ENCODE data around the gene PSMG2. TPM values are rescaled to one million over a fixed set of nuclear protein-coding genes. Genes with fewer than 3 reads are reported as not detected.

The PSMG2 gene
- polyA plus RNA-seq, 3 donors: 37.1 to 143 (median 118) TPM

DNA sequence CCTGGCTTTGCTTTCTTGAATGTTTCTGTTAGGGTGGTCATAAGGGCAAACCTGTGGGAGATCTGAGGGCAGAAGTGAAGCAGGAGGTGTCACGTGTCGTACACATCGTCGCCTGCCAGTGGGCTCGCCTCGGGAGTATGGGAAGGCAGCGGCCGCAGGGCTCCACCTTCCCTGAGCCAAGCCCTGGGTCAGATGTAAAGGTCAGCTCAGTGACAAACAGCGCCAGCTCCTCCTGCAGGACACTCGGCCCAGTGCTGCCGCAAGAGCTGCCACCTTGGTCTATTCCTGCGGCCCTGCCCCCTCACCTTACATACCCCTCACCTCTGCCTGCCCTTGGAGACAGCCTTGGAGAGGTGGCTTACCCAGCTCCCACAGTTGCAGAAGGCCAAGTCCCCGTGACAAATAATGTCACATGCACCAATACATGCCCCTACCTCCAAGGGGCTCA, 64.2 kb downstream of the PSMG2 start:
- no peaks in the 10 kb centered on the region for H3K4me1 ChIP-seq (ENCODE audit: control insufficient read depth in 1 of 2, insufficient read depth in 2 of 2, low read length in 2 of 2)
- DNase-seq: no peak
- WGBS (ENCODE audit: insufficient coverage): 87% methylated on average over 12 of the region's 13 CpGs
- peak overlapping the region in 1 of 7 donors; percentile 31 for H3K27ac Mint-ChIP-seq
- H3K9me3 Mint-ChIP-seq: peaks cover 0 to 2% (median 0%) of the 10 kb centered on the region in 7 donors
- H3K27ac ChIP-seq (ENCODE audit: low read depth in 1 of 2, low read length in 2 of 2): no peak overlapping the region
- no peak overlapping the region for H3K4me3 ChIP-seq (replicated peaks in 1 of 3; ENCODE audit: low read depth in 2 of 3, low read length in 3 of 3)
- no peaks in the 10 kb centered on the region for H4K20me1 ChIP-seq (ENCODE audit: insufficient read depth, low read length)
- H3K79me2 ChIP-seq (ENCODE audit: insufficient read depth, low read length): no peaks in the 10 kb centered on the region
- no peak overlapping the region for H3K4me3 Mint-ChIP-seq
- no peaks in the 10 kb centered on the region for H3K4me1 Mint-ChIP-seq
- no peaks in the 10 kb centered on the region for H3K27me3 ChIP-seq (ENCODE audit: control insufficient read depth in 2 of 2, insufficient read depth in 2 of 2, low read length in 2 of 2)
- no peaks in the 10 kb centered on the region for H3K36me3 Mint-ChIP-seq
- no peaks in the 10 kb centered on the region for H3K36me3 ChIP-seq (replicated peaks in 1 of 2; ENCODE audit: control insufficient read depth in 1 of 2, insufficient read depth in 2 of 2, low read length in 2 of 2)
- no peak overlapping the region for H3K4me2 ChIP-seq (replicated peaks; ENCODE audit: extremely low read depth, low read length, poor library complexity, severe bottlenecking)
- intact Hi-C loops (cut with micrococcal nuclease): no loop called here
- H3K9me3 ChIP-seq (replicated peaks in 1 of 2; ENCODE audit: control insufficient read depth in 1 of 2, insufficient read depth in 1 of 2, low read length in 2 of 2): no peaks in the 10 kb centered on the region
- TF ChIP-seq, protein P1, sequence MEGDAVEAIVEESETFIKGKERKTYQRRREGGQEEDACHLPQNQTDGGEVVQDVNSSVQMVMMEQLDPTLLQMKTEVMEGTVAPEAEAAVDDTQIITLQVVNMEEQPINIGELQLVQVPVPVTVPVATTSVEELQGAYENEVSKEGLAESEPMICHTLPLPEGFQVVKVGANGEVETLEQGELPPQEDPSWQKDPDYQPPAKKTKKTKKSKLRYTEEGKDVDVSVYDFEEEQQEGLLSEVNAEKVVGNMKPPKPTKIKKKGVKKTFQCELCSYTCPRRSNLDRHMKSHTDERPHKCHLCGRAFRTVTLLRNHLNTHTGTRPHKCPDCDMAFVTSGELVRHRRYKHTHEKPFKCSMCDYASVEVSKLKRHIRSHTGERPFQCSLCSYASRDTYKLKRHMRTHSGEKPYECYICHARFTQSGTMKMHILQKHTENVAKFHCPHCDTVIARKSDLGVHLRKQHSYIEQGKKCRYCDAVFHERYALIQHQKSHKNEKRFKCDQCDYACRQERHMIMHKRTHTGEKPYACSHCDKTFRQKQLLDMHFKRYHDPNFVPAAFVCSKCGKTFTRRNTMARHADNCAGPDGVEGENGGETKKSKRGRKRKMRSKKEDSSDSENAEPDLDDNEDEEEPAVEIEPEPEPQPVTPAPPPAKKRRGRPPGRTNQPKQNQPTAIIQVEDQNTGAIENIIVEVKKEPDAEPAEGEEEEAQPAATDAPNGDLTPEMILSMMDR (IDR thresholded peaks at IDR 0.05): no peak
- peaks cover 0 to 5% (median 2%) of the 10 kb centered on the region in 3 donors for H3K27me3 Mint-ChIP-seq (ENCODE audit: low read depth in 3 of 3)
- no peak overlapping the region for H3K9ac ChIP-seq (ENCODE audit: insufficient read depth, low read length, poor library complexity, severe bottlenecking)
- no peak overlapping the region for H2AFZ ChIP-seq (ENCODE audit: insufficient read depth, low read depth, low read length, poor library complexity, severe bottlenecking)

- Histone ChIP-seq H3K27ac (ENCODE audit: low read depth in 1 of 2, low read length in 2 of 2) (no peak overlapping the region), H3K9me3 (replicated peaks in 1 of 2; ENCODE audit: control insufficient read depth in 1 of 2, insufficient read depth in 1 of 2, low read length in 2 of 2) (no peaks in the 10 kb centered on the region), H3K27me3 (ENCODE audit: control insufficient read depth in 2 of 2, insufficient read depth in 2 of 2, low read length in 2 of 2) (no peaks in the 10 kb centered on the region), H3K79me2 (ENCODE audit: insufficient read depth, low read length) (no peaks in the 10 kb centered on the region), H4K20me1 (ENCODE audit: insufficient read depth, low read length) (no peaks in the 10 kb centered on the region), H3K4me3 (replicated peaks in 1 of 3; ENCODE audit: low read depth in 2 of 3, low read length in 3 of 3) (no peak overlapping the region), H2AFZ (ENCODE audit: insufficient read depth, low read depth, low read length, poor library complexity, severe bottlenecking) (no peak overlapping the region), H3K36me3 (replicated peaks in 1 of 2; ENCODE audit: control insufficient read depth in 1 of 2, insufficient read depth in 2 of 2, low read length in 2 of 2) (no peaks in the 10 kb centered on the region), H3K4me2 (replicated peaks; ENCODE audit: extremely low read depth, low read length, poor library complexity, severe bottlenecking) (no peak overlapping the region), H3K9ac (ENCODE audit: insufficient read depth, low read length, poor library complexity, severe bottlenecking) (no peak overlapping the region), H3K4me1 (ENCODE audit: control insufficient read depth in 1 of 2, insufficient read depth in 2 of 2, low read length in 2 of 2) (no peaks in the 10 kb centered on the region)
- no peak for DNase-seq
- Mint-ChIP-seq H3K9me3 (peaks cover 0 to 2% (median 0%) of the 10 kb centered on the region in 7 donors), H3K27ac (no peak overlapping the region), H3K4me3 (no peak overlapping the region), H3K36me3 (no peaks in the 10 kb centered on the region), H3K27me3 (ENCODE audit: low read depth in 3 of 3) (peaks cover 0 to 5% (median 2%) of the 10 kb centered on the region in 3 donors), H3K4me1 (no peaks in the 10 kb centered on the region)
- WGBS (ENCODE audit: insufficient coverage): 100% methylated on average over 4 of the region's 9 CpGs
- intact Hi-C loops (cut with micrococcal nuclease): no loop called here
- TF ChIP-seq, protein P1 (IDR thresholded peaks at IDR 0.05): no peak
Measured at GRCh38 chr18:12767580-12768155, 64.8 kb downstream of the PSMG2 start.
